ENCODE data around the gene ZDHHC4. TPM values are rescaled to one million over a fixed set of nuclear protein-coding genes. Genes with fewer than 3 reads are reported as not detected.
"Not testable (repeated sequence)": the region's sequence is repeated elsewhere in the genome, so short reads cannot be mapped to it uniquely, and the experiment has no call there.

ZDHHC4 gene
- total and polyA plus RNA-seq, 8 donors, result 54.5 to 75.9 (median 71.2) TPM

DNA sequence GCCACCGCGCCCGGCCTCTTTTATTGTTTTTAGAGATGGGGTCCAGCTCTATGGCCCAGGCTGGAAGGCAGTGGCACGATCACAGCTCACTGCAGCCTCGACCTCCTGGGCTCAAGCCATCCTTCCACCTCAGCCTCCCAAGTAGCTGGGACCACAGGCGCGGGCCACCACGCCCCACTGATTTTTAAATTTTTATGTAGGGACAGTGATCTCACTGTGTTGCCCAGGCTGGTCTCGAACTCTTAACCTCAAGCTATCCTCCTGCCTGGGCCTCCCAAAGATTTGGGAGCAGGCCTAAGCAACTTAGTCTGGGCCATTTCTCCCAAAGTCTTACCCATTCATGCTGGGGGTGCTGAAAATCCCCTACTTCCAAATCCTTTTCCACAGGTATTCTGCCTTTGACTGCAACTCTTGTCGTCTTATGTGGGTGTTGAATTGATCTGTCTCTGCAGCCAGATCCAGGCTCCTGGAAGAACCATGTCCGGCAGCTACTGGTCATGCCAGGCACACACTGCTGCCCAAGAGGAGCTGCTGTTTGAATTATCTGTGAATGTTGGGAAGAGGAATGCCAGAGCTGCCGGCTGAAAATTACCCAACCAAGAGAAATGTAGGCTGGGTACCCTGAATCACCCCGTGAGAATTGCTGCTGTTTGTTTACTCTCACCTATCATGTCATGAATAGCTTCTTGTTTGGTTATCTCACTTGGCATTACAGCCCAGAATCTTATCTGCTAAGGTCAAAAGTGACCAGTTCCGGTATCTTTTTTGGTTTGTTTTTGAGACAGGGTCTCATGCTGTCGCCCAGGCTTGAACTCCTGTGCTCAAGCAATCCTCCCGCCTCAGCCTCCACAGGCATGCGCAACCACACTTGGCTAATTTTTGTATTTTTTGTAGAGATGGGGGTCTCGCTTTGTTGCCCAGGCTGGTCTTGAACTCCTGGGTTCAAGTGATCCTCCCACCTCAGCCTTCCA, 1.1 kb downstream of the ZDHHC4 start:
- ATAC-seq, result no peak
- Histone ChIP-seq H3K27me3 (no peaks in the 10 kb centered on the region), H3K36me3 (peaks cover 0 to 42% of the 10 kb centered on the region in 2 donors), H3K27ac (peak overlapping the region; percentile 87 to 91), H3K4me1 (peaks cover 0 to 10% of the 10 kb centered on the region in 2 donors), H3K4me3 (peak overlapping the region in 1 of 2 donors; percentile 63), H3K9me3 (no peaks in the 10 kb centered on the region)
- TF ChIP-seq, protein P1, sequence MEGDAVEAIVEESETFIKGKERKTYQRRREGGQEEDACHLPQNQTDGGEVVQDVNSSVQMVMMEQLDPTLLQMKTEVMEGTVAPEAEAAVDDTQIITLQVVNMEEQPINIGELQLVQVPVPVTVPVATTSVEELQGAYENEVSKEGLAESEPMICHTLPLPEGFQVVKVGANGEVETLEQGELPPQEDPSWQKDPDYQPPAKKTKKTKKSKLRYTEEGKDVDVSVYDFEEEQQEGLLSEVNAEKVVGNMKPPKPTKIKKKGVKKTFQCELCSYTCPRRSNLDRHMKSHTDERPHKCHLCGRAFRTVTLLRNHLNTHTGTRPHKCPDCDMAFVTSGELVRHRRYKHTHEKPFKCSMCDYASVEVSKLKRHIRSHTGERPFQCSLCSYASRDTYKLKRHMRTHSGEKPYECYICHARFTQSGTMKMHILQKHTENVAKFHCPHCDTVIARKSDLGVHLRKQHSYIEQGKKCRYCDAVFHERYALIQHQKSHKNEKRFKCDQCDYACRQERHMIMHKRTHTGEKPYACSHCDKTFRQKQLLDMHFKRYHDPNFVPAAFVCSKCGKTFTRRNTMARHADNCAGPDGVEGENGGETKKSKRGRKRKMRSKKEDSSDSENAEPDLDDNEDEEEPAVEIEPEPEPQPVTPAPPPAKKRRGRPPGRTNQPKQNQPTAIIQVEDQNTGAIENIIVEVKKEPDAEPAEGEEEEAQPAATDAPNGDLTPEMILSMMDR (IDR thresholded peaks at IDR 0.05), result no peak
- peak in 1 of 4 donors; percentile 50 for DNase-seq
- intact Hi-C loops (cut with DNase I), result loop anchor here in 1 of 2 donors (10.0 kb wide), 1 partner anchor 64 kb away; no protein-coding TSS in a partner anchor

DNA sequence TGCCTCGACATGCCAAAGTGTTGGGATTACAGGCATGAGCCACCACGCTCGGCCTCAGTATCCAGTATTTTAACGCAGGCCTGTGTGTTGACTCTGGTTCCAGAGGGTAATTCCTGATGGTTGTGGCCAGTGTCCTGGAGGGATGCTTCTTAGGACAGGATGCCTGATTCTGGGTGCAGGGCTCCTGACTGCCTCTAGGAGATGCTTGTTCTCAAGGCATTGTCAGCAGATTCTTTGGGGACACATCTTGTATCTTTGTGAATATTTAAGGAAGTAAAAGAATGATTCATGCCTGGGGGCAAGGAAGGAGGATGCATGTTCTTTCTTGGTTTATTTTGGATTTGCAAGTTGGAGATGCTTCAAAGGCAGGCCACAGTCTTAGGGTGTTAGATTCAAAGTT, 2.2 kb downstream of the ZDHHC4 start:
- DNase-seq, result peak in 1 of 4 donors; percentile 14
- Histone ChIP-seq H3K4me3 (no peak overlapping the region), H3K4me1 (peaks cover 0 to 10% of the 10 kb centered on the region in 2 donors), H3K27me3 (no peaks in the 10 kb centered on the region), H3K27ac (no peak overlapping the region), H3K9me3 (no peaks in the 10 kb centered on the region), H3K36me3 (peaks cover 0 to 51% of the 10 kb centered on the region in 2 donors)
- ATAC-seq, result no peak
- TF ChIP-seq, protein P1 (IDR thresholded peaks at IDR 0.05), result peak in 1 of 2 donors; percentile 13
- intact Hi-C loops (cut with DNase I), result loop anchor here in 1 of 2 donors (10.0 kb wide), 1 partner anchor 65 kb away; no protein-coding TSS in a partner anchor

DNA sequence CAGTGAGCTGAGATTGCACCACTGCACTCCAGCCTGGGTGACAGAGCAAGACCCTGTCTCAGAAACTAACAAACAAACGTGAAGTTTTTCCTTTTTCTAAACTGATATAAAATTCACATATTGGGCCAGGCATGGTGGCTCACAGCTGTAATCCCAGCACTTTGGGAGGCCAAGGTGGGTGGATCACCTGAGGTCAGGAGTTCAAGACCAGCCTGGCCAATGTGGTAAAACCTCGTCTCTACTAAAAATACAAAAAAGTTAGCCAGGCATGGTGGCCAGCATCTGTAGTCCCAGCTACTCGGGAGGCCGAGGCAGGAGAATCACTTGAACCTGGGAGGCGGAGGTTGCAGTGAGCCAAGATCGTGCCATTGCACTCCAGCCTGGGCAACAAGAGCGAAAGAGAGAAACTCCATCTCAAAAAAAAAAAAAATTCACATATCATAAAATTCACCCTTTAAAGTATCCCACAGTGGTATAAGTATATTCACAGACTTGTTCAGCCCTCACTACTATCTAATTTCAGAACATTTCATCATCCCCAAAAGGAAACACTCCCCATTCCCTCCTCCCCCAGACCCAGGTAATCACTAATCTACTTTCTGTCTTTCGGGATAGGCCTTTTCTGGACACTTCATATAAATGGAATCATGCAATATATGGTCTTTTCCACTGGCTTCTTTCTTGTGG, 8.6 kb downstream of the ZDHHC4 start:
- Histone ChIP-seq H3K4me1 (peaks cover 8 to 12% of the 10 kb centered on the region in 2 donors), H3K36me3 (peaks cover 0 to 73% of the 10 kb centered on the region in 2 donors)
- H3K27ac ChIP-seq; H3K27me3 ChIP-seq; intact Hi-C loops (cut with DNase I); H3K9me3 ChIP-seq; ATAC-seq; H3K4me3 ChIP-seq: not testable (repeated sequence)
- peak in 1 of 4 donors; percentile 8 for DNase-seq

DNA sequence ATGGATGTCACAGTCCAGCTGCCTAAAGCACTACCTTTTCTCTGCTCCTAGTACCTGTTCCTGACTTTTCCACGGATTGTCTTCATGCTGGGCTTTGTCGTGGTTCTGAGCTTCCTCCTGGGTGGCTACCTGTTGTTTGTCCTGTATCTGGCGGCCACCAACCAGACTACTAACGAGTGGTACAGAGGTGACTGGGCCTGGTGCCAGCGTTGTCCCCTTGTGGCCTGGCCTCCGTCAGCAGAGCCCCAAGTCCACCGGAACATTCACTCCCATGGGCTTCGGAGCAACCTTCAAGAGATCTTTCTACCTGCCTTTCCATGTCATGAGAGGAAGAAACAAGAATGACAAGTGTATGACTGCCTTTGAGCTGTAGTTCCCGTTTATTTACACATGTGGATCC, 11.3 kb downstream of the ZDHHC4 start:
- intact Hi-C loops (cut with DNase I), result no loop called here
- ATAC-seq, result no peak
- no peak overlapping the region for H3K27ac ChIP-seq
- peak in 1 of 4 donors; percentile 28 for DNase-seq
- no peaks in the 10 kb centered on the region for H3K27me3 ChIP-seq
- H3K9me3 ChIP-seq, result no peaks in the 10 kb centered on the region
- TF ChIP-seq, protein P1 (IDR thresholded peaks at IDR 0.05), result no peak
- H3K4me3 ChIP-seq, result no peak overlapping the region
- H3K4me1 ChIP-seq, result peaks cover 9 to 22% of the 10 kb centered on the region in 2 donors
- H3K36me3 ChIP-seq, result peaks cover 0 to 67% of the 10 kb centered on the region in 2 donors

DNA sequence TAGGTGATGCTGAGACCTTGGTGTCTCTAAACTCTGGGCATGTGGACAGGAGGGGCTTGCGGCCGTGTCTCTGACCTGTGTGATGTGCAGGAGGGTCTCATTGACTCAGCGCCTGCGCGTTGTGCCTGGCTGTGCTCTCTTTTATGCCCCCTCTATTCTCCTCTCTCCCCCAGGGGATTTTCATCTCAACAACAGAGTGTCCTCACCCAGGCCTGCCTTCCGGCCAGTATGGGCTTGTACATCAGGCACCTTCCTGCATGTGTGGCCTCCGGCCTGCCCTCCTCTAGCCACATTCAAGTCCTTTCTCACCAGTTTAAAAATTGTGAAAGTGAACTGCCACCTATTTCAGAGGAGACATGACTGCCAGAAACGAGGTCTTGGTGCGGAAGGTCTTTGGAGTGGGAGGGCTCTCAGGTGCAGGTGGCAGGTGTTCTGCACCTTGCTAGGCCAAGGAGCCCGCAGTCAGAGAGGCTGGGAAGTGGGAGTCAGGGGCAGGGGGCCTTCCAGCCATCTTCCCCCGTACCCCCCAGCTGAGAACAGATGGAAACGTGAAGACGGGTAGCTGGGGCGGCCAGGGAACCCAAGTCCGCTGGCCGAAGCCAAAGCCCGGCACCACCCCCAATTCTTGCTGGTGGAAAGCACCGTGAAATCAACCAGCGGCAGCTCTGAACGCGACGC, 12.0 kb downstream of the ZDHHC4 start:
- Histone ChIP-seq H3K4me1 (peaks cover 9 to 22% of the 10 kb centered on the region in 2 donors), H3K27ac (peak overlapping the region in 1 of 2 donors; percentile 93), H3K27me3 (no peaks in the 10 kb centered on the region), H3K9me3 (no peaks in the 10 kb centered on the region), H3K36me3 (peaks cover 0 to 69% of the 10 kb centered on the region in 2 donors), H3K4me3 (peak overlapping the region in 1 of 2 donors; percentile 91)
- intact Hi-C loops (cut with DNase I), result no loop called here
- DNase-seq (peak in 1 of 4 donors; percentile 60), ATAC-seq (no peak)
- TF ChIP-seq, protein P1 (IDR thresholded peaks at IDR 0.05), result no peak
